ENCODE measurements around the gene POLR1E.

- TF ChIP-seq EP300 (IDR thresholded peaks at IDR 0.05) (no peak), CTCF (IDR thresholded peaks at IDR 0.05) (no peak), POLR2A (IDR thresholded peaks at IDR 0.05) (no peak)
These were observed 30.0 kb downstream of the POLR1E start for GRCh38 chr9:37515620-37516258.
